HuH-7 (cell line): ENCODE data around the gene ILF2.
"Not testable (repeated sequence)": the region's sequence is repeated elsewhere in the genome, so short reads cannot be mapped to it uniquely, and the experiment has no call there.

Source experiments
- DNase-seq: peaks from one replicate; pipeline ENCODE4 v3.0.0; 2011; ENCODE audit warnings: low spot score

Gene ILF2

GRCh38 chr1:153649137-153649862 is 21.5 kb downstream of the ILF2 start:
- DNase-seq, result no peak

- no peak for DNase-seq
Observed at GRCh38 chr1:153648000-153648643, 22.7 kb downstream of the ILF2 start.

DNA sequence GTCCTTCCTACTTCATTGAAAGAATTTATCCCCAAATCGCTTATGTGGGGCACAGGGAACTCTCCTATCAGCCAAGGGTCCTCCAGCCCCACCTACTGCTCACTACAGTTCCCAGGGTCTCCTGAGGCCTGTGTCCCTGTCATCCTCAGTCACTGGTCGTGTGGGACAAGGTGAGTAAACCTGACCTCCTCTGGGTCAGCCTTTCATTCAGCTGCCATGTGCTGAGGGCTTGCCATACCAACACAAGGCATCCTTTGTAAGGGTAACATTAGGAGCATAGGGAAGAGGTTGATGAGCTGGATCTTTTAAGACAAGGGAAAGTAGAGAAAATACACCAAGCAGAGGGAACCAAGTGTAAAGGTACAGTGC is 23.5 kb downstream of the ILF2 start:
- no peak for DNase-seq

GRCh38 chr1:153646672-153647345 is 24.0 kb downstream of the ILF2 start:
- DNase-seq, result no peak

DNA sequence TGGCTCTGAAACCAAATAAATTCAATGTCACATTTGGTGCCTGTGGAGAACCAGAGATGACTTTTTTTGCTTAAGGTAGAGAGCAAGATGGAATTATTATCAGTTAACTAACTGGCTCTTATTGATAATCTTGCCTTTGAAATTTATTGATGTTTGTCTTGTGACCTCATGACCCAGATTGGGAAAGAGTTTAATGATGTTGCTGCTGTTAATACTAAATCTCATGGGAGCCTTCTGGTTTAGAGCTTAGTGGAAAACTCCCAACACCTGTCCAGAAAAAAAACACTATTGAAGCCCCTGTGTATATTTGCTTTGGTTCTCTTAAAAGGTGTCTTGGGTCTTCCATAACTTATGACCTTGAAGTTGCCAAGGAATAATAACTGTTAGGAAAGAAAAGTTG is 27.0 kb downstream of the ILF2 start:
- peak; percentile 36 for DNase-seq

- no peak for DNase-seq
Observed at GRCh38 chr1:153643100-153643499, 27.7 kb downstream of the ILF2 start.

GRCh38 chr1:153642161-153642560 is 28.6 kb downstream of the ILF2 start:
- DNase-seq, result no peak

DNA sequence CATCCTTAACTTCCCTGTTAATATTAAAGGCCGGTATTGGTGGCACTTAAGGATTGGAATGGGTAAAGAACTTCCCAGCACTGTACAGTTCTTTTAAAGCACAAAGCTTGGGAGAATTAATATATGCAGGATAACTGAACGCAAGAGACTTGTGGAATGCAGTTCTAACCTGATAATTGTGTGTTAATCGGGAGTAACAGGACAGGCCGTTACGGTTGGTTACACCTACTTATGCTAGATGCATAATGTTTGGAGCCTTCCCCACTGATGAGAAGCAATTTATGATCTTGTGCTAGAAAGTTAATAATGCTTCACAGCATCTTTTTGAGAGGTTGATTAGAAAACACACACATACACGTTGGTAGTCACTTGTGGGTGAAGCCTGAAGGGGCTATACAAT is 29.9 kb downstream of the ILF2 start:
- no peak for DNase-seq

DNA sequence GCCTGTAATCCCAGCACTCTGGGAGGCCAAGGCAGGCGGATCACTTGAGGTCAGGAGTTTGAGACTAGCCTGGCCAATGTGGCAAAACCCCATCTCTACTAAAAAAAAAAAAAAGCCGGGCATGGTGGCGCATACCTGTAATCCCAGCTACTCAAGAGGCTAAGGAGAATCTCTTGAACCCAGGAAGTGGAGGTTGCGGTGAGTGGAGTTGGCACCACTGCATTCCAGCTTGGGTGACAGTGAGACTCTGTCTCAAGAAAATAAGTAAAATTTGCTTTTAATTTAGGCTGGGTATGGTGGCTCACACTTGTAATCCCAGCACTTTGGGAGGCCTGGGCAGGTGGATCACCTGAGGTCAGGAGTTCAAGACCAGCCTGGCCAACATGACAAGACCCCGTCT is 30.6 kb downstream of the ILF2 start:
- not testable (repeated sequence) for DNase-seq

GRCh38 chr1:153639280-153639679 is 31.5 kb downstream of the ILF2 start:
- no peak for DNase-seq

- no peak for DNase-seq
Observed at GRCh38 chr1:153638261-153638660, 32.5 kb downstream of the ILF2 start.

DNA sequence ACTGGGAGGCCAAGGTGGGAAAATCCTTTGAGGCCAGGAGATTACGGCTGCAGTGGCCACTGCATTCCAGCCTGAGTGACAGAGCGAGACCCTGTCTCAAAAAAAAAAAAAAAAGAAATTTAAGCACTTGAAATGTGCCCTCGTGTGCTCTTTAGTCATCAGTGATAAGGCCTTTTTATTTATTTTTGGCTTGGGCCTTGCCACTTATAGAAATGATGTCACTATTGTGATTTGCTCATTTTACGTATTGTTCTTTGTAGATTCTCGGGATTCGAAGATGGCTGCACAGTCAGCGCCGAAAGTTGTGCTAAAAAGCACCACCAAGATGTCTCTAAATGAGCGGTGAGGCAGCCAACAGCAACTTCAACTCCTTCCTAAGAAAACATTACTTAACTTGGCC is 34.5 kb downstream of the ILF2 start:
- DNase-seq, result no peak

- no peak for DNase-seq
Observed at GRCh38 chr1:153635872-153636271, 34.9 kb downstream of the ILF2 start.

- DNase-seq, result peak; percentile 89
Observed at GRCh38 chr1:153633754-153634665, 36.8 kb downstream of the ILF2 start, which contains the start of gene CHTOP. Gene CHTOP, plus strand, starts transcription at chr1:153634066. Its CDS starts 2,523 bp downstream, at chr1:153636589.

- DNase-seq, result peak; percentile 39
Observed at GRCh38 chr1:153633161-153633753, 37.5 kb downstream of the ILF2 start.

DNA sequence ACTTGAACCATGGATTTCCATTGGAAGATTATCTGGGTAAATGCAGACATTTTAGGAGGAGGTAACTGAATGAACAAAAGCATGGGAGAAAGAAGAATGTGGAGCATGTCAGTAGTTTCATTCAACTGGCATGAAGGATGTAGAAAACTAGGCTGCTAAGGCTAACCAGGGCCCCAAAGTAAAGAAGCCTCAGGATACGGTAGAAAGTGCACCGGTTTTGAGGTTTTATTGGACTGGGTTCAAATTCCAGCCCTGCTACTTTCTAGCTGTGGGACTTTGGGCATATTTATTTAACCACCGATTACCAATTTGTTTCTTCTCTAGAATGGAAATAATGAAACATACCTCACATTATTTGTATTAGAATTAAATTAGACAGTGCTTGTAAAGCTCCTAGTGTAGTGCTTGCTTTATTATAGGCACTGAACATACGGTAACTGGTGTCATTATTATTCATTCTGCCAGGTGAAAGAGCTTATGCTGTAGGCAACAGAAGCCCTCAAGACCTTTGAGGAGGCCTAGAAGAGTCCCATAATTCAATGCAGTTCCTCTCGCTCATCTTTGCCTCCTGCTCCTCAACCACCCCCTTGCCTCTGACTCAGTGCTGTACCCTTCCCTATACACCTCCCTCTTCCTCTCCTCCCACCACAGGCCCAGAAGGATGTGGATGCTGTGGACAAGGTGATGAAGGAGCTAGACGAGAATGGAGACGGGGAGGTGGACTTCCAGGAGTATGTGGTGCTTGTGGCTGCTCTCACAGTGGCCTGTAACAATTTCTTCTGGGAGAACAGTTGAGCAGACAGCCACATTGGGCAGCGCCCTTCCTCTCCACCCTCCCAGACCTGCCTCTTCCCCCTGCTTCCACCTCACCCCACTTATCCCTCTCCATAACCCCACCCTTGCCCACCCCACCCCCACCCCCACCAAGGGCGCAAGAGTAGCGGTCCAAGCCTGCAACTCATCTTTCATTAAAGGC is 39.5 kb downstream of the ILF2 start:
- no peak for DNase-seq

GRCh38 chr1:153630384-153630783 is 40.4 kb downstream of the ILF2 start:
- no peak for DNase-seq

- DNase-seq, result no peak
Observed at GRCh38 chr1:153629971-153630370, 40.8 kb downstream of the ILF2 start.

DNA sequence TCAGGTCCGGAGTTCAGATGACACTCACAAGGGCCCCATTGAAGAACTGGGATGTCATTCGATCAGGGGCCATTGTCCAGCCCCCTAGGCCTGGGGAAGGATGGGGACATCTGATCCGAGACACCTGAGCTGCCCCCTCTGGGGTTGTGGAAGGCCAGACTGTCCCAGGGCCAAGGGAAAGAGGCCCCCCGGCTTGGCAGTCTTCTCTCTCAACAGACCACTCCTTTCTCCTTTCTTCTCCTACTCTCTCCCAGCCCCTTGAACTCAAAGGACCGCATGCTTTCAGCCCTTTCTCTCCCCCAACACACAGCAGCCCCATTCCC is 41.5 kb downstream of the ILF2 start:
- no peak for DNase-seq

GRCh38 chr1:153628638-153629342 is 42.0 kb downstream of the ILF2 start:
- no peak for DNase-seq
